Liver (tissue), 9 donors: ENCODE results near the gene BANP. TPM values are rescaled to one million over a fixed set of nuclear protein-coding genes. Genes with fewer than 3 reads are reported as not detected.
"Not testable (repeated sequence)": the region's sequence is repeated elsewhere in the genome, so short reads cannot be mapped to it uniquely, and the experiment has no call there.

Source experiments
- DNase-seq: peaks from one replicate; pipeline ENCODE4 v3.0.0-alpha.2; 2017; ENCODE audit warnings: low spot score
- H3K27ac ChIP-seq, 2 donors: one replicate each; pipeline ENCODE4 v1.7.0; 2013; ENCODE audit warnings: inconsistent platforms in 2 of 2, low read length in 2 of 2, control low read depth in 1 of 2, low read depth in 1 of 2, mild to moderate bottlenecking in 1 of 2
- H3K27me3 ChIP-seq, 4 donors: one replicate each; pipeline versions ENCODE4 v1.6.1 to v1.7.0; 2013; ENCODE audit warnings: low read length in 3 of 4, inconsistent platforms in 1 of 4, mild to moderate bottlenecking in 1 of 4, moderate library complexity in 1 of 4; ENCODE audit not compliant: control insufficient read depth in 4 of 4, insufficient read depth in 4 of 4
- H3K36me3 ChIP-seq, 4 donors: one replicate each; pipeline versions ENCODE4 v1.6.1 to v1.7.0; 2013; ENCODE audit warnings: low read length in 3 of 4, mild to moderate bottlenecking in 3 of 4, low read depth in 1 of 4, moderate library complexity in 1 of 4; ENCODE audit not compliant: control insufficient read depth in 4 of 4, insufficient read depth in 3 of 4
- H3K4me1 ChIP-seq, 4 donors: one replicate each; pipeline versions ENCODE4 v1.6.1 to v1.7.0; 2013; ENCODE audit warnings: low read length in 3 of 4, mild to moderate bottlenecking in 3 of 4, moderate library complexity in 1 of 4; ENCODE audit not compliant: control insufficient read depth in 4 of 4, insufficient read depth in 4 of 4
- H3K4me3 ChIP-seq, 3 donors: one replicate each; pipeline versions ENCODE4 v1.6.1 to v1.7.0; 2013; ENCODE audit warnings: low read length in 3 of 3, control low read depth in 1 of 3, low read depth in 1 of 3, mild to moderate bottlenecking in 1 of 3
- H3K9ac ChIP-seq, 2 donors: one replicate each; pipeline ENCODE4 v1.7.0; 2013; ENCODE audit warnings: low read length in 2 of 2, mild to moderate bottlenecking in 2 of 2, moderate library complexity in 2 of 2, control low read depth in 1 of 2, low read depth in 1 of 2
- H3K9me3 ChIP-seq, 4 donors: one replicate each; pipeline versions ENCODE4 v1.6.1 to v1.7.0; 2013; ENCODE audit warnings: low read length in 3 of 4; ENCODE audit not compliant: control insufficient read depth in 4 of 4
- WGBS: extraction: QIAGEN DNeasy Blood & Tissue Kit; methylation state at CpG from one replicate; pipeline ENCODE4 v1.1.7; 2013; 5-methylcytosine and 5-hydroxymethylcytosine counted together
- polyA plus RNA-seq, 2 donors: library from polyadenylated mRNA; stranded (reverse) in 1 of 2; unstranded in 1 of 2; fragments of 200-250 nt in 1 of 2; fragments of >200 nt in 1 of 2; fragmentation: Nextera tagmentation in 1 of 2; extraction: Ambion mirVana in 1 of 2; gene quantifications; one replicate each; pipeline versions ENCODE4 v1.2.1 to v1.2.3, GENCODE V29; 2013 to 2015
- total RNA-seq, 2 donors: library from RNA; depleted of rRNA; stranded (reverse); fragments of >200 nt; gene quantifications; one replicate each; pipeline ENCODE4 v1.2.3, GENCODE V29; 2014
- donor health status: healthy.
- donor health status: healthy.
- donor health status: healthy.
- donor health status: healthy.
- donor health status: healthy.

Gene BANP
- total and polyA plus RNA-seq, 4 donors, result 4.9 to 20.7 (median 13.7) TPM

- 73% methylated on average over 35 of the region's 35 CpGs for WGBS
- not testable (repeated sequence) for H3K4me3 ChIP-seq, DNase-seq, H3K36me3 ChIP-seq, H3K9ac ChIP-seq, H3K27me3 ChIP-seq, H3K4me1 ChIP-seq, H3K9me3 ChIP-seq
- H3K27ac ChIP-seq, result peak overlapping the region in 1 of 2 donors; percentile 28
Measured at GRCh38 chr16:88091221-88091971, 140.2 kb downstream of the BANP start.

GRCh38 chr16:88091972-88092302 is 140.7 kb downstream of the BANP start:
- H3K9me3 ChIP-seq, H3K4me1 ChIP-seq, H3K36me3 ChIP-seq, DNase-seq, H3K9ac ChIP-seq, H3K4me3 ChIP-seq, H3K27me3 ChIP-seq: not testable (repeated sequence)
- H3K27ac ChIP-seq, result peak overlapping the region in 1 of 2 donors; percentile 28
- 38% methylated on average over 9 of the region's 9 CpGs for WGBS

GRCh38 chr16:88092791-88093555 is 141.7 kb downstream of the BANP start:
- not testable (repeated sequence) for H3K4me3 ChIP-seq, H3K27me3 ChIP-seq, H3K9ac ChIP-seq, H3K36me3 ChIP-seq, H3K9me3 ChIP-seq, DNase-seq, H3K27ac ChIP-seq, H3K4me1 ChIP-seq
- WGBS, result 79% methylated on average over 32 of the region's 34 CpGs

GRCh38 chr16:88093556-88094252 is 142.5 kb downstream of the BANP start:
- H3K36me3 ChIP-seq, H3K4me3 ChIP-seq, H3K9ac ChIP-seq, DNase-seq, H3K27me3 ChIP-seq, H3K9me3 ChIP-seq, H3K4me1 ChIP-seq, H3K27ac ChIP-seq: not testable (repeated sequence)
- 81% methylated on average over 22 of the region's 25 CpGs for WGBS

GRCh38 chr16:88094253-88094575 is 143.0 kb downstream of the BANP start:
- H3K9me3 ChIP-seq, H3K9ac ChIP-seq, H3K36me3 ChIP-seq, DNase-seq, H3K4me3 ChIP-seq, H3K27ac ChIP-seq, H3K27me3 ChIP-seq, H3K4me1 ChIP-seq: not testable (repeated sequence)
- WGBS, result 89% methylated on average over 17 of the region's 17 CpGs

GRCh38 chr16:88094900-88095299 is 143.7 kb downstream of the BANP start:
- not testable (repeated sequence) for H3K27me3 ChIP-seq, H3K4me1 ChIP-seq, H3K36me3 ChIP-seq, DNase-seq, H3K27ac ChIP-seq, H3K9me3 ChIP-seq, H3K9ac ChIP-seq, H3K4me3 ChIP-seq
- 85% methylated on average over 3 of the region's 3 CpGs for WGBS

GRCh38 chr16:88096659-88097058 is 145.4 kb downstream of the BANP start:
- not testable (repeated sequence) for DNase-seq, H3K9ac ChIP-seq, H3K9me3 ChIP-seq, H3K4me1 ChIP-seq, H3K36me3 ChIP-seq, H3K27me3 ChIP-seq, H3K4me3 ChIP-seq, H3K27ac ChIP-seq
- WGBS, result 74% methylated on average over 2 of the region's 2 CpGs

- WGBS, result 88% methylated on average over 25 of the region's 25 CpGs
- H3K27me3 ChIP-seq, H3K36me3 ChIP-seq, H3K4me3 ChIP-seq, H3K27ac ChIP-seq, DNase-seq, H3K4me1 ChIP-seq, H3K9me3 ChIP-seq, H3K9ac ChIP-seq: not testable (repeated sequence)
Measured at GRCh38 chr16:88098731-88099562, 147.7 kb downstream of the BANP start.
